ENCODE results near the gene BLM.

BLM gene

DNA sequence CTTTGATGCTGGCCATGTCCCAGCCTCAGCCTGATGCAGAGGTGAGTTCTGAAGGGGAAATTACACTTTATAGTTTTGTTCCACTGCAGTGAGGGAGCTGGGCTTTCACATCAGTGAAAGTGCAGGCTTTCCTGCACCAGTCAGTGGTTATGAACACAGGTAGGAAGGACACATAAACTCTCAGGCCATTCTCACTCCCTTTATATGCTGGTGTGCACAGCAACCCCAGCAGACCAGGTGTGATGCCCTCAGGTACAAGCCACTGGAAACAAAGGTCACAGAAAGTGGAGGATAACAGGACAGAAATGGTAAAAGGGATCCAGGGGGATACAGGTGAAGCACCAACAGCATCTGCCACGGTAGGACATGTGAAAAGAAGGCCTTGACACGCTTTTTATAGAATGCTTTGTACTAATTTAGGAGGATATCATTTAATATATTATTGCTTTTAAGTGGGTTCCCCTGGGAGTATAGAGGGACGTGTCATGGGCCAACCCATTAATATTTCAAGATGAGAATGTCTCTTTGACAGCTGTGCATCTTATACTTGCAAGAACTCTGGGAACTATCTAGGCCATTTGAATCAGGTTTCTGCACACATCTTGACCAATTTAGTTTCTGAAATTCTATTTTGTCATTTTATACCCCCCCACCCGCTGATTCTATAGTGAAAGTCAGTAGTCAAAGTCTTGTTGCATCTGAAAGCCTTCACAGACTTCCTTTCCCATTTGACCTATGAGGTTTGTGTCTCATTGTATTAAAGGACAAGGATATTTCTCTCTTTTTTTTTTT is 25.0 kb upstream of the BLM start:
- DNase-seq = no peak

GRCh38 chr15:90694987-90695386 is 22.2 kb upstream of the BLM start:
- DNase-seq = no peak

- DNase-seq = peak in 1 of 5 donors; percentile 79
These were observed 20.0 kb upstream of the BLM start for GRCh38 chr15:90697175-90697574.

DNA sequence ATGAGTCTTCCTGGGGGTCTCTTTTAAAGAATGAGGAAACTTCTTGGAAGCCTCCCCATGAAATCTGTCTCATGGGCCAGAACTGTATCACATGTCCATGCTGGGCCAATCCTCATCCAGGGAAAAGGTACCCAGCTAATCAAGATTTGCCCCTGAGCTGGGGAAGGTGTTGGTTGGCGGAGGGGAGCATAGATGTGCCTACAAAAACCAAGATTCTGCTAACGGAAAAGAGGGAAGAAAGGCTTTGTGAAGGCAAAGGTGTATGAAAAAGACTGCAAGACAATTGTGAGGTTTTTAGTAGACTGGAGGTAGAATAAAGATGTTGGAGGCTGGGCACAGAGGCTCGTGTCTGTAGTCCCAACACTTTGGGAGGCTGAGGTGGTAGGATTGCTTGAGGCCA is 18.5 kb upstream of the BLM start:
- DNase-seq = no peak

DNA sequence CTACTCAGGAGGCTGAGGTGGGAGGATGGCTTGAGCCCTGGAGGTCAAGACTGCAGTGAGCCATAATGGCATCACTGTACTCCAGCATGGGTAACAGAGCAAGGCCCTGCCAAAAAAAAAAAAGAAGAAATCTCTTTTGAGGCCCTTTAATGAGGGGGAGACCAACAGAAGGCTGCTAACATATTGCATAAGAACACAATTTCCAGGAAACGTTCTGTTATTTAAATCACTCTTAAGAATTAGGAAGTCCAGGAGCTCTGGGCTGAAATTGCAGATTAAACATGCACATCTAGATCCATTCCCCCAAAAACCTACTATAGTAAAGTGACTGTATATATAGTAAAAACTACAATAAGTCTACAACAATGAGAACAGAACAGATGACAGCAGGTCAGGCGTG is 16.1 kb upstream of the BLM start:
- no peak for DNase-seq

DNA sequence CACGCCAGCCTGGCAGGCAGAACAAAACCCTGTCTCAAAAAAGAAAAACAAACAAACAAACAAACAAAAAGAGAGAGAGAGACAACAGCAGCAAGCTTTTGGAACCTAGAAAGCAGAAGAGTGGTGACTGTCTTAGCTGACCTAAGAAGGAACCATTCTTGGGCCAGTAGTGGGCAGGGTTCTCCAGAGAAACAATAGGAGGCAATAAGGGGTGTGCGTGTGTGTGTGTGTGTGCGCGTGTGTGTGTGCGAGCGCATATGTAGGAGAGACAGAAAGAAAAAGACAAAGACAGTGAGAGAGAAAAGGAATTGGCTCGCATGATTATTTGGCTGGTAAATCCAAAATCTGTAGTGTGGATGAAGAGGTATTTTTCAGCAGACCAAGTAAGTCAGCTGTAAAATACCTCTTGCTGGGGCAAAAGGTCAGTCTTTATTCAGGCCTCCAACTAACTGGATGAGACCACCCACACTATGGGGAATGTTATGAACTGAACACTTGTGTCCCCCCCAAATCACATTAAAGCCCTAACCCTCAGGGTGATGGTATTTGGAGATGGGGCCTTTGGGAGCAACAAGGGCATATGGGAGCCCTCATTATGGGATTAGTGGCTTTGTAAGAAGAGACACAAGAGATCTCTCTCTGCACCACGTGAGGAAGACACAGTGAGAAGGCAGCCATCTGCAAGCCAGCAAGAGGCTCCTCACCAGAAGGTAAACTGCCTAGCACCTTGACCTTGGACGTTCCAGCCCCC is 15.1 kb upstream of the BLM start:
- no peak for DNase-seq

GRCh38 chr15:90703455-90703854 is 13.7 kb upstream of the BLM start:
- no peak for DNase-seq

DNA sequence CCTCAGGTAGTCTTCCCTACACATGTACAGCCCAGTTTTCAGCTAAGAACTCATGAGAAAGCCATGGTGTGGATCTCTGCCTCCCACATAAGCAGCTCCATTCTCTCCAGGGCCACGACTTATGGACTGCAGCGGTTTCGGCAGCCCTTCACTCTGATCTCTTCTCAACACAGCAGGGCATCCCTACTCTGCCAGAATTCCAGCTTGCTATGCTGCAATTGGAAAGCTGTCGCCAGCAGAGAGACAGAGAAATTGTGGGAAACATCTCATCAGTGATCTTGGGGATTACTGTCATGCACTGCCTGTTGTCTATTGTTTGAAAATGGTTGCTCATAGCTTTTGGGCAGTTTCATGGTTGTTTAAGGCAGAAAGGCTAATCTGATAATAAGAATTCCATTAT is 11.9 kb upstream of the BLM start:
- DNase-seq = no peak

DNA sequence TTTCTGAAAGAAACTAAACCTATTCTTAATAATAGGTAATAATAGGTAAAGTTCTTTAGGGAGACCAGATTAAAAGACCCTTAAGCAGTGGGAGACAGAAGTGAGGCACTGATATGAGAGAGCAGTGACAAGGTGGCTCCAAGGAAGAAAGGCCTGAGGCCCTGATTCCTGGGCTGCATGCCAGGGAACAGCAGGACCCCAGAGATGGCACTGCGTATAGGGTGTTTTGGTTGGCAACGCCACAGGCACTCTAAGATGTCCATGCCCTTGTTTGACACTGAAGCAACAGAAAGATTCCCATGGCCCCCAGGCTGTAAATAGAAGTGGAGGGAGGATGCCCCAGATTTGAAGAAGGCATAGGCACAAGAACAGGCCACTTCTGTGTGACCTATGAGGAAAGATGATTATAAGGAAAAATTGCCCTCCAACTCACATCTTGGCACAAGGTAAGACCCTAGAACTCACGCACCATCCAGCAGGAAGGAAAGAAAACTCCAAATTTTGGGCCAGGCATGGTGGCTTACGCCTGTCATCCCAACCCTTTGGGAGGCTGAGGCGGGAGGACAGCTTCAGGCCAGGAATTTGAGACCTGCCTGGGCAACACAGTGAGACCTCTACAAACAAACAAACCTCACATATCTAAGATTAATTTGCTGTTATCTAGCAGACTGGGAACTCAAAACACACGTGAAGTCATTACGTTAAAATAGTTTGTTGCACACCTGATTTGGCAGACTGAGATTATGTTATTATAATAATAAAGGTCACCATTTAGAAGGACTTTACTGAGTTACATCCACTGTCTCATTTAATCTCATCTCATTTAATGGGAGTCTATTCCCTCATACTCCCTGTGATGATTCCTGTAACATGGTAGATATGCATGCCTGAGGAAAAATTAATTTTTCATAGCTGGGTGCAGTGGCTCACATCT is 10.5 kb upstream of the BLM start:
- no peak for DNase-seq

GRCh38 chr15:90707489-90707888 is 9.7 kb upstream of the BLM start:
- DNase-seq = no peak

- no peak for DNase-seq
These were observed 8.6 kb upstream of the BLM start for GRCh38 chr15:90708516-90708915.

GRCh38 chr15:90709278-90709677 is 7.9 kb upstream of the BLM start:
- DNase-seq = no peak

- no peak for DNase-seq
These were observed 6.6 kb upstream of the BLM start for GRCh38 chr15:90710436-90711027.

DNA sequence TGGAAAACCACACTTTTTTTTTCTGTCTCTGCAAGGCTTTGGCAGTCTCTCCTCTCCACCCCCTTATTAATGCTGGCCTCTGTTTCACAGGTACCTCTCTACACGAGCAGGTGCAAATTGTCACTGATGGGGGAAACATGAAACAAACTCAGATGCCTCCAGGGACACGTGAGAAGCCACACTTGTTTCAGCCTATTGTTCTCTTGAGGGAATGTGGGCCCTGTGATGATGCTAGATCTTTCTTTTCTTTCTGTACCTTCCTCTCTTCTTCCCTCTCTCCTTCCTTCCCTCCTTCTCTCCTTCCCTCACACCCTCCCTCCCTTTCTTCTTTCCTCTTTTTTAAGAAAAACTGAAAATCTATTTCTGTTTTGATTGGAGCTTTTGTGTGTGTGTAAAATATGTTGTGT is 5.7 kb upstream of the BLM start:
- DNase-seq = no peak

- no peak for DNase-seq
These were observed 5.3 kb upstream of the BLM start for GRCh38 chr15:90711842-90712241.

DNA sequence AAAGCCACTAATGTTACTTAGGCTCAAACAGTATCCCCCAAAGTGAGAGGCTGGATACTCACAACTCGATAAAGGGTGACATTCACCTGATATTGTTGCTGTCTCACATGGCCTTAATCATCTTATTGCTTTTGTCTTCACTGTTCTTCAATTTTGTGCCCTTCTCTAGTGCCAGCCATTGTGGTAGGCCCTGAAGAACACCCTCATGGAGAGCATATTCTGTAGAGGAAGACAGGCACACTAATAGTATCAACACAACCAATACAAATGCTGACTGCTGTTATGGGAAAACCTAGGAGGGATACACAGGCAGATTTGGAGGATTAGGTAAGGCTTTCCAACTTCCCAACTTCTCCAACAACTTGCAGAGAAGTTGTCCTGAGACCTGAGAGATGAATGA is 4.1 kb upstream of the BLM start:
- DNase-seq = no peak

GRCh38 chr15:90716317-90716975 is 700 bp upstream of the BLM start:
- no peak for DNase-seq

DNA sequence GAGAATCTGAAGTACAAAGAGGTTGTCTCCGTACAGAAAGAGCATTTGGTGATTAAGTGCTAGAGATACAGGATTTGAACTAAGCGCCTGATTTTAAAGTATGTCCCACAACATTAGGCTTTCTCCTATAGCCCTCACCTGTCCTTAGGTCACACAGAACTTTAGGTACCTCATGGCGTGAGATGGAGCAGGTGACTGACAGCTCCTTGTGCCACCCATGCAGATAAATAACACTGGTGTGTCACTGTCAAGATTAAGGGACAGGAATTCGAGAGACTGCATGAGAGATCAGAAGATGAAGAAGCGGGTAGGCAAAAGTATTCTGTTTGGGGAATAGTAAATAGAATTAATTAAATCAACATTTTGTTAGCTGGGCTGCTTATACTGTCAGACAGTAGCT is 1.1 kb downstream of the BLM start:
- DNase-seq = no peak

GRCh38 chr15:90720131-90720530 is 3.0 kb downstream of the BLM start:
- no peak for DNase-seq

- no peak for DNase-seq
These were observed 12.1 kb downstream of the BLM start for GRCh38 chr15:90729261-90729660.

- no peak for DNase-seq
These were observed 13.1 kb downstream of the BLM start for GRCh38 chr15:90730290-90730689.

- DNase-seq = no peak
These were observed 18.8 kb downstream of the BLM start for GRCh38 chr15:90735923-90736322.

All from T-helper 1 cell (primary cell).